ENCODE results near the gene TEX13D. TPM values are rescaled to one million over a fixed set of nuclear protein-coding genes. Genes with fewer than 3 reads are reported as not detected.
"Not testable (repeated sequence)": the region's sequence is repeated elsewhere in the genome, so short reads cannot be mapped to it uniquely, and the experiment has no call there.

TEX13D gene
- 0.04 TPM for total RNA-seq
- polyA plus RNA-seq (ENCODE audit: insufficient read depth in 1 of 8, insufficient read length in 8 of 8, low replicate concordance in 1 of 8), result under 1 TPM in 2 of 8 donors, not detected in 6; 0.04 to 0.07 TPM
- long read RNA-seq, donor 1, result 0 reads
- long read RNA-seq, donor 2, full-length matches to known transcripts, result 1 of 1 reads
- long read RNA-seq, donor 2, partial matches to known transcripts, result 0 of 1 reads
- long read RNA-seq, donor 2, other reads (novel, unspliced or antisense), result 0 of 1 reads
- long read RNA-seq, donor 3, result 0 reads
- long read RNA-seq, donor 4, result 0 reads
- long read RNA-seq, donor 5, result 0 reads
- long read RNA-seq, donor 6, result 0 reads
- long read RNA-seq, donor 7, result 0 reads
- long read RNA-seq, donor 8, partial matches to known transcripts, result 92 of 92 reads
- long read RNA-seq, donor 8, other reads (novel, unspliced or antisense), result 0 of 92 reads
- long read RNA-seq, donor 9, result 0 reads
- long read RNA-seq, donor 10, result 0 reads
- long read RNA-seq, donor 11, result 0 reads

DNA sequence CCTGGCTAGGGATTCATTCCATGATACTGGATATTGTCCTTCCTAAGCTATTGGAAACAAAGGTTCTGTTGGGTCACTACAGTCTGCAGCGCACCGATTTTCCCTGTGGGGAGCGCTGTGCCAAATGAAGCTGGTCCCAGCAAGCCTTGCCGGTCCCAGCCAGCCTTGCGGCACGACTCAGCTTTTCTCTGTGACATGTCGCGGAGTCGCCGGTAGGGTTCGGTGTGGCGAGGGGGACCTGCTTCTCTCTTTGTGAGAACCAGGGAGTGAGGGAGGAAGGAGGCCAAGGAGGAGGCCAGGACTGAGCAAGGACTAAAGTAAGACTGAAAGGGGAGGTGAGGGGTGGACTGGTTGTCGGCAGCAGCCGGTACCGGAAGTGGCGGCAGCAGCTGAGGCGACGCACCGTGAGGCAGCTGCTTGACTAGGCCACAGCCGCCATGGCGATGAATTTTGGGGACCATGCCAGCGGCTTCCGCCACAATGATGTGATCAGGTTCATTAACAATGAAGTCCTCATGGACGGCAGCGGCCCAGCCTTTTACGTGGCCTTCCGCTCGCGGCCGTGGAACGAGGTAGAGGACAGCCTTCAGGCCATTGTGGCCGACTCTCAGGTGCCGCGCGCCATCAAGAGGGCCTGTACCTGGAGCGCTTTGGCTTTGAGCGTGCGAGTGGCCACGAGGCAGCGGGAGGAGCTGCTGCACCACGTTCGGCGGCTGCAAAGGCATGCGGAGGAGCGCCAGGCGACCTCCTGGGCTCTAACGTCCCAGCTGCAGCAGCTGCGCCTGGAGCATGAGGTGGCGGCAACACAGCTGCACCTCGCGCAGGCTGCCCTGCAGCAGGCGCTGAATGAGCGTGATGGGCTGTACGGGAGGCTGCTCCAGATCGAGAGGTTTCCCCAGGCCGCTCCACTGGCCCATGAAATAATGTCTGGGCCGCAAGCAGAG lies at the start of gene TEX13D:
Gene TEX13D (plus strand): TSS at position 180 of the 944 bp plus-strand sequence. CDS start 258 bp downstream, at position 438.
- no peak within 1 kb of the TSS for H3K4me3 ChIP-seq (ENCODE audit: low read length)
- H3K27me3 ChIP-seq (ENCODE audit: control insufficient read depth, insufficient read depth, low read length), result peaks cover 5% of the 10 kb centered on the region
- no peaks in the 10 kb centered on the region for H3K36me3 ChIP-seq (ENCODE audit: control insufficient read depth, insufficient read depth, low read length)
- no peak within 1 kb of the TSS for H3K27ac ChIP-seq (ENCODE audit: low read length)
- no peaks in the 10 kb centered on the region for H3K9me3 ChIP-seq (replicated peaks; ENCODE audit: control insufficient read depth, low read depth, low read length)
- WGBS (ENCODE audit: insufficient coverage), result 91% methylated on average over 57 of the region's 57 CpGs
- DNase-seq, result no peak
- no peaks in the 10 kb centered on the region for H3K4me1 ChIP-seq (ENCODE audit: control insufficient read depth, insufficient read depth, low read length)

DNA sequence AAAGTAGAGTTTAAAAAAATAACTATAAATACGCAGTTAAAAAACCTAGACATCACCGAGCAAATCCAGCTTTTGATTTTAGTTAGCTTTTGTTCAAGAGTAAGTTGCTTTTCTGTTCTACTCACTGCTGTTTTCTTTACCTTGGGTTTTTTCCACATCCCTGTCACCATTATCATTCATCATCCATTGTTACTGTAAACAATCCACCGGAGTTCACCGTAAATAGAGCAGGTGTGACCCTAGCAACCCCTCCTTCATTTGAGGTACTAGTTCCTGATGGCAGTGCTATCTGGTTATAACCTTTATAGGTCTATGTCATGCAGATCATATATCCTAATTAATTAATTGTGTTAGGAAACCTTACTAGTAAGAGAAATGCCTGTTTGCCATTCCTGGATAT lies 43.0 kb upstream of the TEX13D start:
- no peak for DNase-seq
- Histone ChIP-seq H3K27ac (ENCODE audit: low read length) (no peak overlapping the region), H3K4me1 (ENCODE audit: control insufficient read depth, insufficient read depth, low read length) (no peaks in the 10 kb centered on the region), H3K36me3 (ENCODE audit: control insufficient read depth, insufficient read depth, low read length) (no peaks in the 10 kb centered on the region), H3K27me3 (ENCODE audit: control insufficient read depth, insufficient read depth, low read length) (peaks cover 1% of the 10 kb centered on the region), H3K4me3 (ENCODE audit: low read length) (no peak overlapping the region), H3K9me3 (replicated peaks; ENCODE audit: control insufficient read depth, low read depth, low read length) (no peaks in the 10 kb centered on the region)
- no CpG with 5 or more reads among the region's 4 CpGs for WGBS (ENCODE audit: insufficient coverage)

DNA sequence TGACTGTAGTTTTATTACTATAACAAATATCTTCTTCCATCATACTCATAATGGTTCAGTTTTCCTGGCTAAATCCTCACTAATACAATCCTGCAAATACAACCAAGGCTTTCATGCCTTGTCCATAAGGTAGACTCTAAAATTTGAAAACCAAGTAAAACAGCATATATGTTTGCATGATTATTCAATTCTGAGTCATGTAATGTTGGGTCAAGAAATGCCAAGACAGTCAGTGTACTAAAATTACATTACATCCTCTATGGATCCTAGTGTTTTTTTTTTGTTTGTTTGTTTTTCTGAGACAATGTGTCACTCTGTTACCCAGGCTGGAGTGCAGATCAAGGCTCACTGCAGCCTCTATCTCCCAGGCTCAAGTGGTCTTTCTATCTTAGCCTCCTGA lies 38.6 kb upstream of the TEX13D start:
- Histone ChIP-seq H3K4me3 (ENCODE audit: low read length) (no peak overlapping the region), H3K36me3 (ENCODE audit: control insufficient read depth, insufficient read depth, low read length) (no peaks in the 10 kb centered on the region), H3K4me1 (ENCODE audit: control insufficient read depth, insufficient read depth, low read length) (no peaks in the 10 kb centered on the region), H3K27ac (ENCODE audit: low read length) (no peak overlapping the region), H3K9me3 (replicated peaks; ENCODE audit: control insufficient read depth, low read depth, low read length) (no peaks in the 10 kb centered on the region), H3K27me3 (ENCODE audit: control insufficient read depth, insufficient read depth, low read length) (no peaks in the 10 kb centered on the region)
- no peak for DNase-seq

- no CpG with 5 or more reads among the region's 4 CpGs for WGBS (ENCODE audit: insufficient coverage)
- not testable (repeated sequence) for H3K27ac ChIP-seq (ENCODE audit: low read length); H3K9me3 ChIP-seq (replicated peaks; ENCODE audit: control insufficient read depth, low read depth, low read length); DNase-seq; H3K27me3 ChIP-seq (ENCODE audit: control insufficient read depth, insufficient read depth, low read length); H3K4me1 ChIP-seq (ENCODE audit: control insufficient read depth, insufficient read depth, low read length); H3K4me3 ChIP-seq (ENCODE audit: low read length); H3K36me3 ChIP-seq (ENCODE audit: control insufficient read depth, insufficient read depth, low read length)
These were observed 33.1 kb upstream of the TEX13D start for GRCh38 chrX:124299323-124299722.

DNA sequence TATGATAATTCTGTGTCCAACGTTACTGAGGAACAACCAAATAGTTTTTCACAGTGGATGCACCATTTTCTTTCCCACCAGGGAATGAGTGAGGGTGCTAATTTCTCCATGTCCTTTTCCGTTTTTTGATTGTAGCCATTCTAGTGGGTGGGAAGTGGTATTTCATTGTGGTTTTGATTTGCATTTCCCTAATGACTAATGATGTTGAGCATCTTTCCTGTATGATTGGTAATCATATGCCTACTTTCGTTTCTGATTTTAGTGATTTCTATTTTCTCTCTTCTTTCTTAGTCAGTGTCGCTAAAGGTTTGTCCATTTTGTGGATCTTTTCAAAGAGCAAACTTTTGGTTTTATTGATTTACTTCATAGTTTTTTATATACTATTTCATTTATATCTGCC lies 32.1 kb upstream of the TEX13D start:
- Histone ChIP-seq H3K27me3 (ENCODE audit: control insufficient read depth, insufficient read depth, low read length) (no peaks in the 10 kb centered on the region), H3K36me3 (ENCODE audit: control insufficient read depth, insufficient read depth, low read length) (no peaks in the 10 kb centered on the region), H3K9me3 (replicated peaks; ENCODE audit: control insufficient read depth, low read depth, low read length) (no peaks in the 10 kb centered on the region), H3K4me1 (ENCODE audit: control insufficient read depth, insufficient read depth, low read length) (no peaks in the 10 kb centered on the region), H3K27ac (ENCODE audit: low read length) (no peak overlapping the region), H3K4me3 (ENCODE audit: low read length) (no peak overlapping the region)
- no CpG with 5 or more reads among the region's 4 CpGs for WGBS (ENCODE audit: insufficient coverage)
- DNase-seq, result no peak

DNA sequence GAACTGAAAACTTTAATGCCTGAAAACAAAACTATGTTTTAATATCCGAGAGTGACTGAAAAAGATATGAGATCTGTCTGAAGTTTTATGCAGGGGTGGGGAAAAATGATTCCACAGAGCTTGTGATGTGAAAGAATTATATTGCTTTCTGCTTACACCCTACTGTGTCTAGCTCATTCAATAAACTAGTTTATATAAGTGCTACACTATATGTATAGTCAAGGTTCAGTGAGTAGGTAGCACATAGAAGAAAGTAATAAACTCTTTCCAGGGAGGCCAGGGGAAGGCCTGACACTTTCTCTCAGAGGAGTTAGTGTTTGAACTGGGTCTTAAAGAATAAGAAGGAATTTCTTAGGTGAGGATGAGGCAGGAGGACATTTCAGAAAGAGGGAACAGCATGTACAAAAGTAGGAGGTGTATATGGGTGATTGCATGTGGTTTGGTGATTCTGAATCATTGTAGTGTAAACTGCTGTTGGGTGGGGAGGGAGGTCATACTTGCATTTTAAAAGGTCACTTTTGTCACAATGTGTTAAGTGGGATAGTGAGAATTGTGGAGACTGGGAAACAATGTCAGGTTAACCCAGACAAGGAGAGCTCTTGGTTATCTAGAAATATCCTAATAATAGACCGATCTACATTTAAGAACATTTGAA lies 25.1 kb upstream of the TEX13D start:
- WGBS (ENCODE audit: insufficient coverage), result no CpG with 5 or more reads among the region's 2 CpGs

GRCh38 chrX:124325732-124326131 lies 6.7 kb upstream of the TEX13D start:
- Histone ChIP-seq H3K4me1 (ENCODE audit: control insufficient read depth, insufficient read depth, low read length) (no peaks in the 10 kb centered on the region), H3K27ac (ENCODE audit: low read length) (no peak overlapping the region), H3K36me3 (ENCODE audit: control insufficient read depth, insufficient read depth, low read length) (no peaks in the 10 kb centered on the region), H3K4me3 (ENCODE audit: low read length) (no peak overlapping the region), H3K27me3 (ENCODE audit: control insufficient read depth, insufficient read depth, low read length) (no peaks in the 10 kb centered on the region), H3K9me3 (replicated peaks; ENCODE audit: control insufficient read depth, low read depth, low read length) (no peaks in the 10 kb centered on the region)
- no CpG with 5 or more reads among the region's 1 CpG for WGBS (ENCODE audit: insufficient coverage)
- no peak for DNase-seq

More for the DNA sequence above, 25.1 kb upstream of the TEX13D start:
- Histone ChIP-seq H3K27me3 (ENCODE audit: control insufficient read depth, insufficient read depth, low read length) (peaks cover 2% of the 10 kb centered on the region), H3K36me3 (ENCODE audit: control insufficient read depth, insufficient read depth, low read length) (no peaks in the 10 kb centered on the region), H3K4me1 (ENCODE audit: control insufficient read depth, insufficient read depth, low read length) (no peaks in the 10 kb centered on the region), H3K9me3 (replicated peaks; ENCODE audit: control insufficient read depth, low read depth, low read length) (no peaks in the 10 kb centered on the region), H3K27ac (ENCODE audit: low read length) (no peak overlapping the region), H3K4me3 (ENCODE audit: low read length) (no peak overlapping the region)
- DNase-seq, result no peak

DNA sequence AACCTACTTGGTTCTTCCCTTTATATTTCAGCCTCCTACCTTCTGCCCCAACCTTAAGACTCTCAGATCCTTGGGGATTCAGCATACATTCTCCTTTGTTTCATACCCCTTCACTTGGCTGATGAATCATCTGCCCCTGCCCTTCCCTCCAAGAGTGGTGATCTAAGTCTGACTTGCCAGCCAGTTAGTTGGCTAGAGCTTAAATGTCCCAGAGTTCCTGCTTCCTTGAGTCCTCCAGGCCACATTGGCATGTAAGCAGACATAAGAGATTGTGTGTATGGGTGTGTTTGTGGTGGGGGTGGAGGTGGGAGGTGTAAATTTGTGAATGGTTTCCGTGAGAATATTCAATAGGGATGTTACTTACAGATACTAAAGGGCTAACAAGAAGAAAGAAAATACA lies 3.7 kb upstream of the TEX13D start:
- DNase-seq, result no peak
- H3K9me3 ChIP-seq (replicated peaks; ENCODE audit: control insufficient read depth, low read depth, low read length), result no peaks in the 10 kb centered on the region
- no peak overlapping the region for H3K4me3 ChIP-seq (ENCODE audit: low read length)
- no peak overlapping the region for H3K27ac ChIP-seq (ENCODE audit: low read length)
- WGBS (ENCODE audit: insufficient coverage), result no CpG with 5 or more reads among the region's 1 CpG
- H3K4me1 ChIP-seq (ENCODE audit: control insufficient read depth, insufficient read depth, low read length), result no peaks in the 10 kb centered on the region
- no peaks in the 10 kb centered on the region for H3K36me3 ChIP-seq (ENCODE audit: control insufficient read depth, insufficient read depth, low read length)
- peaks cover 2% of the 10 kb centered on the region for H3K27me3 ChIP-seq (ENCODE audit: control insufficient read depth, insufficient read depth, low read length)

GRCh38 chrX:124333862-124334261 lies 1.4 kb downstream of the TEX13D start:
- Histone ChIP-seq H3K9me3 (replicated peaks; ENCODE audit: control insufficient read depth, low read depth, low read length) (no peaks in the 10 kb centered on the region), H3K4me1 (ENCODE audit: control insufficient read depth, insufficient read depth, low read length) (no peaks in the 10 kb centered on the region), H3K36me3 (ENCODE audit: control insufficient read depth, insufficient read depth, low read length) (no peaks in the 10 kb centered on the region), H3K4me3 (ENCODE audit: low read length) (no peak overlapping the region), H3K27me3 (ENCODE audit: control insufficient read depth, insufficient read depth, low read length) (peaks cover 5% of the 10 kb centered on the region), H3K27ac (ENCODE audit: low read length) (no peak overlapping the region)
- no peak for DNase-seq
- 75% methylated on average over 6 of the region's 6 CpGs for WGBS (ENCODE audit: insufficient coverage)

DNA sequence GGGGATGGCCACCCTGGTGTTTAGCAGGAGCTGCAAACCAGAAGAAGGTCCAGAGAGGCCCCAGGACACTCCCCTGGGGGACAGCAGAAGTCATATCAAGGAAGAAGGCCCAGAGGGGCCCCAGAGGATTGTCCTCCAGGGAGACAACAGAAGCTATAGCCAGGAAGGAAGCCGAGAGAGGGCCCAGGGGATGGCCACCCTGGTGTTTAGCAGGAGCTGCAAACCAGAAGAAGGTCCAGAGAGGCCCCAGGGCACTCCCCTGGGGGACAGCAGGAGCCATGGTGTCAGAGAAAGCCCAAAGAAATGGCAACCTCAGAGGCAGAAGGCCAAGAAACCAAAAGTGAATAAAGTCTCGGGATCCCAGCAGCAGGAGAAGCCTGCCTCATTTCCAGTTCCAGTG lies 2.1 kb downstream of the TEX13D start:
- not testable (repeated sequence) for H3K27me3 ChIP-seq (ENCODE audit: control insufficient read depth, insufficient read depth, low read length); H3K4me1 ChIP-seq (ENCODE audit: control insufficient read depth, insufficient read depth, low read length); H3K36me3 ChIP-seq (ENCODE audit: control insufficient read depth, insufficient read depth, low read length); H3K4me3 ChIP-seq (ENCODE audit: low read length); H3K9me3 ChIP-seq (replicated peaks; ENCODE audit: control insufficient read depth, low read depth, low read length); DNase-seq; H3K27ac ChIP-seq (ENCODE audit: low read length)
- 71% methylated on average over 1 of the region's 2 CpGs for WGBS (ENCODE audit: insufficient coverage)
